ENCODE measurements around the gene RAB26.
"Not testable (repeated sequence)": the region's sequence is repeated elsewhere in the genome, so short reads cannot be mapped to it uniquely, and the experiment has no call there.

RAB26 gene

GRCh38 chr16:2122429-2122828, 26.0 kb upstream of the RAB26 start:
- peaks cover 3% of the 10 kb centered on the region for H3K36me3 Mint-ChIP-seq (ENCODE audit: insufficient read depth)
- ATAC-seq (replicated peaks; ENCODE audit: extremely low read depth, poor library complexity, severe bottlenecking) (no peak), DNase-seq (ENCODE audit: low spot score in 2 of 2) (no peak)
- H3K4me1 Mint-ChIP-seq: peaks cover 13% of the 10 kb centered on the region
- H3K9me3 Mint-ChIP-seq: no peaks in the 10 kb centered on the region
- H3K27ac Mint-ChIP-seq (ENCODE audit: low read depth): no peak overlapping the region
- H3K27me3 Mint-ChIP-seq: no peaks in the 10 kb centered on the region
- no peak overlapping the region for H3K4me3 Mint-ChIP-seq

DNA sequence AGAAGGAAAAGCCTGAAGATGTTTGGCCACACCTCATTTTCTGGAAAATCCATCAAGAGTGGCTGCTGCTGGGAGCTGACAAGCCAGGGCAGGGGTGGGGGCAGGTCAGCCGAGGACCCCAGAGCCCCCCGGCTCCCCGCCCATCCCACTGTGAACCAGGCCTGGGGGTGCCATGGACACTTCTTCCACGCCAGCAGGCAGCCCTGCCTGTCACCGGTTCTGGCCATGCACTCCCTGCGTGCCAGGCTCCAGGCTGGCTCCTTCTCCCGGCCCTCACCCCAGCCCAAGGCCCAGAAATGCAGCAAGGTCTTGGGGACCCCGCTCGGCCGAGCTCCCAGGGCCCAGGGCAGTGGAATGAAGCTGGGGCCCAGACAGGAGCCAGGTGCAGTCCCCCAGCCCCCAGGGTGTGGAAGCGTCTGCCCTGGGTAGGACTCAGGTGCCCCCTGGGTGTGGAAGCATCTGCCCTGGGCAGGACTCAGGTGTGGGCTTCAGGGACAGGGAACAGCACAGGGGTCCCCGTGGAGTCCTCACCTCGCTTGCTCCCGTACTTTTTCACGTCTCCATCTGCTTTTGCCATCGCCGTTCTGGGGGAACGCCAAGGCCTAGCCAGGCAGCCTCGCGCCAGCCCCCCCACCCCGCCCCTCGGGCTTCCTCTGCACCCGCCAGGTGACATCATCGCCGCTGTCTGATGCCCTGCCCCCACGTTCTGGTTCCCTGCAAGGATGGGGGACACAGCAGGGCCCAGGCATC, 25.3 kb upstream of the RAB26 start:
- H3K4me3 Mint-ChIP-seq; DNase-seq (ENCODE audit: low spot score in 2 of 2); H3K9me3 Mint-ChIP-seq; H3K36me3 Mint-ChIP-seq (ENCODE audit: insufficient read depth); H3K27ac Mint-ChIP-seq (ENCODE audit: low read depth); ATAC-seq (replicated peaks; ENCODE audit: extremely low read depth, poor library complexity, severe bottlenecking); H3K27me3 Mint-ChIP-seq: not testable (repeated sequence)
- H3K4me1 Mint-ChIP-seq: peaks cover 13% of the 10 kb centered on the region

DNA sequence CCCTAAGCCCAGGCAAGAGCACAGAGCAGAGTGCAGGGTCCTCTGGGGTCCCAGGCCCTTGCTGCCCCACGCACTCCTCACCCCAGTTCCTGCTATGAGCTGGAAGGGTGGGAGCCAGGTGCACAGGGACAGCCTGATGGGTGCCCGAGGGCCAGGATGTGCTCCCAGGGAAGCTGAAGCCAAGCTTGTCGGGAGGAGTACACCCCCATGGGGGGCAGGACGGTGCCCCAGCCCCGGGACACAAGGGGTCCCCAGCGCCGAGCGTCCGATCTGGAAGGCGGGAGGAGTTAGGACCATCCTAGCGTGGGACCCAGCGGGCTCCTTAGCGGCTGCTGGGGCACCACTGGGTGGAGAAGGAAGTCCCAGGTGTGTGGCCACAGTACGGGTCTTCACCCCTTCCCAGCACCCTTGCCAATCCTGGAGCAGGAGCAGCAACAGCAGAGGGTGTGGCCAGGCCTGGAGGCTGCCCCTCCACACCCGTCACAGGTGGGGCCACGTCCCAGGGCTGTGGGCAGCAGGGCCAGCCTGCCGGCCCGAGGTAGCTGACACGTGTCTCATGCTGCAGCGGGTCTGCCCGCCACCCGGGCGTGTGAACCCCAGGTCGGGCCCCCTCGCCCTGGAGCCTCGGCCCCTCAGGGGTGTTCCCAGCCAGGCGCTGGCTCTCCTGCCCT, 24.6 kb upstream of the RAB26 start:
- not testable (repeated sequence) for H3K9me3 Mint-ChIP-seq; H3K27ac Mint-ChIP-seq (ENCODE audit: low read depth); H3K4me3 Mint-ChIP-seq; H3K36me3 Mint-ChIP-seq (ENCODE audit: insufficient read depth); DNase-seq (ENCODE audit: low spot score in 2 of 2); H3K27me3 Mint-ChIP-seq; ATAC-seq (replicated peaks; ENCODE audit: extremely low read depth, poor library complexity, severe bottlenecking)
- H3K4me1 Mint-ChIP-seq: peaks cover 19% of the 10 kb centered on the region

DNA sequence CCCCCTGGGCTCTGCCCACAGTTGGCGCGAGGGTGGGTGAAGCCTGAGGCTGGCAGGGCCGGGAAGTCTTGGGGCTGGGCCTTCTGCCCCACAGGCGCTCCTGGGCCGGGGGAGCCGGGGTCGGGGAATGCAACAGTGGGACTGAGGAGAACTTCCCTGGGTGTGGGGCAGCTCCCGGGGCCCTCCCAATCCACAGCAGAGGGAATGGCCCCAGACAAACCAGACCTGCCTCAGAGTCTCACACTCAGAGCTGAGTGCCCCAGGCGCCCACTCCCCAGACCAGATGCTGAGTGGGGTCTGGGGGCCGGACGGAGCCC, 24.1 kb upstream of the RAB26 start:
- H3K27ac Mint-ChIP-seq (ENCODE audit: low read depth); H3K27me3 Mint-ChIP-seq; H3K4me3 Mint-ChIP-seq; ATAC-seq (replicated peaks; ENCODE audit: extremely low read depth, poor library complexity, severe bottlenecking); H3K9me3 Mint-ChIP-seq; H3K36me3 Mint-ChIP-seq (ENCODE audit: insufficient read depth); DNase-seq (ENCODE audit: low spot score in 2 of 2): not testable (repeated sequence)
- H3K4me1 Mint-ChIP-seq: peaks cover 19% of the 10 kb centered on the region

GRCh38 chr16:2124694-2125444, 23.6 kb upstream of the RAB26 start:
- ATAC-seq (replicated peaks; ENCODE audit: extremely low read depth, poor library complexity, severe bottlenecking); H3K9me3 Mint-ChIP-seq; DNase-seq (ENCODE audit: low spot score in 2 of 2); H3K27ac Mint-ChIP-seq (ENCODE audit: low read depth); H3K36me3 Mint-ChIP-seq (ENCODE audit: insufficient read depth); H3K4me3 Mint-ChIP-seq; H3K27me3 Mint-ChIP-seq: not testable (repeated sequence)
- peaks cover 19% of the 10 kb centered on the region for H3K4me1 Mint-ChIP-seq

DNA sequence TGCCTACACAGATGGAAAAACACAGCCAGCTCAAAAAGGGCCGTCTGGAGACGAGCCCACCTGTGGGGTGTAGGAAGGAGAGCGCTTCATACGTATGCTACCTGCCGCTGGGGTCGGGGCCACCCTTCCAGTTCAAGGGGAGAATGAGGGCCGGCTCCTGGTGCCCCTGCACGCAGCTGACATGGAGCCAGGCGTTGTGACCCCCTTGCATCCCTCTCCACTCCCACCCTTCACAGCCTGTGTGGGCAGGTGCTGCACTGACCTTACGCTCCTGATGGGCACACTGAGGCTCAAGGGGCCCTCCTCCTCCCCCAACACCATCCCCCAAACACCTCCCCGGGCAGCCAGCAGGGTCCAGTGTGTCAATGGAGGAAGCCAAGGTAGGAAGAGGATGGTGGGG, 22.8 kb upstream of the RAB26 start:
- peaks cover 13% of the 10 kb centered on the region for H3K4me1 Mint-ChIP-seq
- H3K27ac Mint-ChIP-seq (ENCODE audit: low read depth); H3K27me3 Mint-ChIP-seq; H3K9me3 Mint-ChIP-seq; ATAC-seq (replicated peaks; ENCODE audit: extremely low read depth, poor library complexity, severe bottlenecking); H3K36me3 Mint-ChIP-seq (ENCODE audit: insufficient read depth); DNase-seq (ENCODE audit: low spot score in 2 of 2); H3K4me3 Mint-ChIP-seq: not testable (repeated sequence)

DNA sequence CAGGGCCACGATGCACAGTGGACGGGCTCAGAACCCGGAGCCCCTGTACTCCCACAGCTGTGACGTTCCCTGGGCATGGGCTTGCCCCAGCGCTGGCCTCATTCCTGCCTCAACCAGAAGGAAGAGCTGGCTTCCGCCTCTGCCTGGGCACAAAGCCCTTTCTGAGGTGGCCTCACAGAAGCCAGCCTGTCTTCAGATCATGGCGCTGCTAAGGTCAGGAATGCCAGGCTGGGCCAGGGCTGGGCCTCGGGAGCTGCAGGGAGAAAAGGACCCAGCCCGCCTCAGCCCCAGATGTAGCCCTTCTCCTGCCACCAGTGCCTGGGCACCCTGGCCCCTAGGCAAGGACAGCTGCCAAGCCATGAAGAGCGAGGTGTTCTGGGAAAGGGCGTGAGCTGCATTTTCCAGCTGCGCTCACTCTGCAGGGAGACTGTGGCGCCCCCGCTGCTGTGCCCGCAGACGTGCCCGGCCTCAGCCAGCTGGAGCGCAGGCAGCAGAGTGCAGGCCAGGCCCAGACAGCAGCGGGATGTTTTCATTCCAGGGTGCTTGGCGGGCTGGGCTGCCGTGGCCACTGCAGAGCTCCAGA, 22.2 kb upstream of the RAB26 start:
- H3K4me3 Mint-ChIP-seq; H3K9me3 Mint-ChIP-seq; H3K36me3 Mint-ChIP-seq (ENCODE audit: insufficient read depth); H3K27ac Mint-ChIP-seq (ENCODE audit: low read depth); DNase-seq (ENCODE audit: low spot score in 2 of 2); H3K27me3 Mint-ChIP-seq; ATAC-seq (replicated peaks; ENCODE audit: extremely low read depth, poor library complexity, severe bottlenecking); H3K4me1 Mint-ChIP-seq: not testable (repeated sequence)

- not testable (repeated sequence) for H3K9me3 Mint-ChIP-seq; ATAC-seq (replicated peaks; ENCODE audit: extremely low read depth, poor library complexity, severe bottlenecking); DNase-seq (ENCODE audit: low spot score in 2 of 2); H3K4me1 Mint-ChIP-seq; H3K27ac Mint-ChIP-seq (ENCODE audit: low read depth); H3K27me3 Mint-ChIP-seq; H3K36me3 Mint-ChIP-seq (ENCODE audit: insufficient read depth)
- H3K4me3 Mint-ChIP-seq: peak overlapping the region; percentile 43
These were observed 21.4 kb upstream of the RAB26 start for GRCh38 chr16:2126928-2127556.

GRCh38 chr16:2127630-2128280, 20.7 kb upstream of the RAB26 start:
- ATAC-seq (replicated peaks; ENCODE audit: extremely low read depth, poor library complexity, severe bottlenecking); H3K27me3 Mint-ChIP-seq; H3K4me3 Mint-ChIP-seq; H3K36me3 Mint-ChIP-seq (ENCODE audit: insufficient read depth); H3K9me3 Mint-ChIP-seq; DNase-seq (ENCODE audit: low spot score in 2 of 2); H3K4me1 Mint-ChIP-seq: not testable (repeated sequence)
- H3K27ac Mint-ChIP-seq (ENCODE audit: low read depth): peak overlapping the region; percentile 38

GRCh38 chr16:2129251-2129650, 19.2 kb upstream of the RAB26 start:
- not testable (repeated sequence) for H3K4me3 Mint-ChIP-seq; H3K36me3 Mint-ChIP-seq (ENCODE audit: insufficient read depth); ATAC-seq (replicated peaks; ENCODE audit: extremely low read depth, poor library complexity, severe bottlenecking); DNase-seq (ENCODE audit: low spot score in 2 of 2); H3K27me3 Mint-ChIP-seq; H3K9me3 Mint-ChIP-seq; H3K4me1 Mint-ChIP-seq; H3K27ac Mint-ChIP-seq (ENCODE audit: low read depth)

DNA sequence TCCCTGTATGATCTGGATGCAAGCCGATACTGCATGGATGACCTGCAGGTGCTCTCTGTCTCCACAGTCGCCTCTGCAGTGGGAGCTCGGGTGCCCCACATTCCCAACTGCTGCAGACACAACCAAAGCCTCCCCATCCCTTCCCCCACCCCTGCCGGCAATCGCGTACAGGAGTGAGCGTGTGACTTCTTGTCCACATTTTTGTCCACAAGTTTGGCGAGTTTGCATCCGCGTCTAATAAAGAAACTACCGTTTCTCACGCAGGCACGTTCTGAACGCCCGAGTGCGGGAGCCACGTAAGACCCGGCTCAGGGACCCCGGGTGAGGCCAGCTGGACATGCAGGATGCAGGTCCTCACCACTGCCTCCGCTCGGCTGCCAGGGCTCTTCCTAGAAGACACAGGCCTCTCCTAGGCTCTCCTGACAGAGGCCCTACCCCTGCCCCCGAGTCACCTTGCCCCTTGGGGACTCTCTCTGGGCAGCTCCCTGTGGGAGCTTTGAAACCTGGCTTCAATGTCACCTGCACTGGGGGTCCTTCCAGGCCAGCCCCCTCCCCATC, 18.5 kb upstream of the RAB26 start:
- ATAC-seq (replicated peaks; ENCODE audit: extremely low read depth, poor library complexity, severe bottlenecking); DNase-seq (ENCODE audit: low spot score in 2 of 2); H3K9me3 Mint-ChIP-seq; H3K4me1 Mint-ChIP-seq; H3K27ac Mint-ChIP-seq (ENCODE audit: low read depth); H3K4me3 Mint-ChIP-seq; H3K27me3 Mint-ChIP-seq; H3K36me3 Mint-ChIP-seq (ENCODE audit: insufficient read depth): not testable (repeated sequence)

DNA sequence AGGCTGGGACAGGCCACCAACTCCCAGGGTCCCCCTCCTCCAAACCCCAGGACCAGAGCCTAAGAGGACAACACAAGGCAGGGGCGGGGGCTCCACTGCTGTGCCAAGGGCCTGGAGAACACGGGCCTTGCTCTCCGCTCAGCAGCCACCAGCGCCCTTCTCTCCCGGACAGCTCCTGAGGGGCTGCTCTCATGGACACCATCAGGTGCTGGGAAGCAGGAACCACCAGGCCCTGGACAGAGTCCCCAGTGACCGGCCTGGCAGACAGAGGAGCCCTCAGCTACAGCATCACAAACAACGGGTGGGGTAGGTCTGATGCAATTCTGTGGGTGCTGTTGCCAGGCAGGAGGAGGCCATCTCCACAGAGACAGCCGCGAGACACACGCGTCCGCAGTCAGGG, 14.6 kb upstream of the RAB26 start:
- not testable (repeated sequence) for H3K4me1 Mint-ChIP-seq; H3K36me3 Mint-ChIP-seq (ENCODE audit: insufficient read depth); H3K4me3 Mint-ChIP-seq; H3K27ac Mint-ChIP-seq (ENCODE audit: low read depth); ATAC-seq (replicated peaks; ENCODE audit: extremely low read depth, poor library complexity, severe bottlenecking); H3K9me3 Mint-ChIP-seq; H3K27me3 Mint-ChIP-seq; DNase-seq (ENCODE audit: low spot score in 2 of 2)
